Esophagus muscularis mucosa (tissue), 4 donors: ENCODE measurements around the gene DTNBP1.

Source experiments
- CTCF ChIP-seq, 3 experiments: fragments of 200-600 bp in 2 of 3; fragments of 450-650 bp in 1 of 3; sonication (generic) in 2 of 3; IDR thresholded peaks; one replicate each; pipeline ENCODE4 v1.5.1; 2017 to 2019; ENCODE audit warnings: antibody characterized with exemption in 3 of 3, mild to moderate bottlenecking in 2 of 3, moderate library complexity in 1 of 3
- EP300 ChIP-seq: sonication (generic); formaldehyde crosslinking; IDR thresholded peaks from one replicate; pipeline ENCODE4 v1.6.1; 2017; ENCODE audit warnings: antibody characterized with exemption
- POLR2A ChIP-seq: fragments of 450-650 bp; IDR thresholded peaks from one replicate; pipeline ENCODE4 v1.6.1; 2017; ENCODE audit warnings: antibody characterized with exemption, moderate library complexity, mild to moderate bottlenecking, low read depth
- POLR2AphosphoS5 ChIP-seq, 2 donors: sonication (generic); formaldehyde crosslinking; IDR thresholded peaks; one replicate each; pipeline ENCODE4 v1.6.1; 2017; ENCODE audit warnings: antibody characterized with exemption in 2 of 2

- TF ChIP-seq EP300 (no peak), POLR2AphosphoS5 (IDR thresholded peaks at IDR 0.05) (no peak), POLR2A (no peak), CTCF (IDR thresholded peaks at IDR 0.05) (no peak)
These were observed 35.8 kb downstream of the DTNBP1 start for GRCh38 chr6:15626878-15627674.
